Stimulated activated CD8-positive, alpha-beta memory T cell treated with anti-CD3 and anti-CD28 coated beads, Interleukin-2, amount 100 ng/mL, for 1 hour (primary cell): ENCODE results near the gene PRIMA1.

Experiments
- DNase-seq, 2 donors: peaks; one replicate each; pipeline ENCODE4 v3.0.0-alpha.2; 2020; ENCODE audit warnings: low read depth in 2 of 2

Gene PRIMA1

DNA sequence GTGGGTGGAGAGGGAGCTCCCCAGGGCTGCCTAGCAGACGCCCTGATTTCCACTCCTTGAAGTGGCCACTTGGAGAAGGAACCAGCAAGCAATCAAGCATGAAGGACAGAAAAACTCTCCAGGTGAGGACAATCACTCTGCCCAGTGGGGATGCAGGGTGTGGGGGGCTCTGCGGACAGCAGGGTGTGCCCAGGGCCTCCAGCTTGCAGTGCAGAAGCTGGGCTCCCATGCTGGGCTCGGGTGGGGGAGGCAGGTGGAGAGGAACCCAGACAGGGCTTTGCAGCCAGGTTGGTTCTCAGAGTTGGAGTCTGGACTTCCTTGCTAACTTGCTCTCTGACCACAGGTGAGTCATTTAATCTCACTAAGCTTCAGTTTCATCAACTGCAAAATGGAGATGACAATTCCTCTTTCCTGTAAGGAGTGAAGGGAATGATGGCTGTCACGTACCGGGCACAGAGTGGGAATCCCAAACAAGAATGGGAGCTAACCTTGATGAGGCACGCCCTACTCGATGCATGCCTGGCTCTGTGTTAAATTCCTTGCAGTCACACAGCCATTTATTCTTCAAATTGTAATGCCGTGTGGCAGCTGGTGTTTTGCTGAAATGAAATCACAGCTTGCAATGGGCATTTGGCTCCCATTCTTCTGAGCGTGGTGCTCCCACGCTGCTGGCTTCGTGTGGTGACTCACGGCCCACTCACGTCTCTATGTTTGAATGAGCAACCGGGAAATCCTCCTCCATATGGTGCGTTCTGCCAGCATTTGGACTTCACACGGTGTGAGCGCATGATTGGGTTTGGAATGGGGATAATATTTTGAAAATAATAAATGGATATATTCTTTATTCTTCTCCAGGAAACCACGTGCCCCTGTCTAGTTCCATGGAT is 75.2 kb downstream of the PRIMA1 start:
- no peak for DNase-seq

DNA sequence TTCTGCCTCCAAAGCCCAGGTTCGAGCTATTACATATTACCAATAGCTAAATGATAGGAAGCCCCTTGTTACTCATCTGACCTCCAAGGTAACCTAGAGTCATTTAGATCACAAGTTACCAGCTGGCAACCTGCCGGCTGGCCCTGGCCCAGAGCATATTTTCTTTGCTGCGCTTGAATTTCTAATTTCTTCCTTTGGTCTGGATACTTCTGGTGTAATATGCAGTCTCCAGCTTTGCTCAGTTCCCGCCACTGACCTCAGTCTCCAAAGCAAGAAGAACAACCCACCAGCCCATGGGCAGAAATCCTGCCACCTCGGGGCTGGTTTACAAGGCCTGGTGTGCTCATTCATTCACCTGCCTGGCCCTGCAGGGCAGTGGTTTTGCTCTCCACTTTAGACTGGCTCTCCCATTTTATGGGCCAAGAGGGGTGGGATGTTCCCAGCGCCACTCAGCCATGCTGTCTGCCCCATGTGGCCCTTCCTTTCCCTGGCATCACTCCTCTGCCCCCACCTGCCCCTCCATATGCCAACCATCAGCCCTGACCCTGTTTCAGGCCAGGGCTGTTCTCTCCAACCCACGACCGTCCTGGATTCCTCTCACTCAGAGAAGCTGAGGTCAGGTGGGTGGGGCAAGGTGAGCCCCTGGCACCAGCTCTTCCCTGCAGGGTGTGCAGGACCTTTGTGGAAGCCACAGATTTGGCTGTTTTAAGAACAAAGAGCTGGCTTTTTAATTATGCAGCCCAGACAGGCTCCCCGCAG is 76.0 kb downstream of the PRIMA1 start:
- no peak for DNase-seq

DNA sequence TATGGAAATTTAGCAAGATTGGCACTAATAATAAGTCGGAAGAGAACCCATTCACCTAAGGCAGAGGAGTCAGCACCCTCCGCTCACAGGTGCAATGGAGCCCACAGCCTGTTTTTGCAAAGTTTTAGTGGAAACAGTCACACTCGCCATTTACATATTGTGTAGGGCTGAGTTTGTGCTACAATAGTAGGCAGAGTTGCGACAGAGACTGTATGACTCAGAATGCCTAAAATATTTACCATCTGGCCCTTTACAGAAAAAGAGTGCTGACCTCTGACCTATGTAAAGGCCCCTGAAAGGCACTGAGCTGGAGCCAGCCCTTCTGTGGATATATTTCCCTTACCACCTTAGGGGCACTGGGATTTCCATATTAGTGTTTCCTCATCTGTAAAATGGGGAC is 79.0 kb downstream of the PRIMA1 start:
- DNase-seq = no peak

DNA sequence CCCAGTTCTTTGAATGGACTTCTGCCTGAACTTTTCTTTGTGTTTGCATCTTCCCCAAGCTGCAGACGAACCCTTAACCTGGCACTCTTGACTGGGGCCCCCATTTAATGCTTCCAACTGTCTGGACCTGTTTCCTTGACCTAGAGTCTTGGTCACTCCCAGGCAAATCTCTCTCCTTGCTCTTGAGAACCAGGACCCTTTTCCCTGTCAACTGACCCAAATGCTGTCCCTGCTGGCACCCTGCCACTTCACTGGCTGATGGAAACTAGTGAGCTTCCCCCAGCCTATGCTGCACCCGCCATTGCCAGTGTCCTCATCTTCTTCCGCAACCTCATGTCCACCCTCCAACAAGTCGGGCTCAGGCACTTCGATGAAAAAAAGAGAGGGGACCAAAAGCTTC is 79.5 kb downstream of the PRIMA1 start:
- DNase-seq = no peak

DNA sequence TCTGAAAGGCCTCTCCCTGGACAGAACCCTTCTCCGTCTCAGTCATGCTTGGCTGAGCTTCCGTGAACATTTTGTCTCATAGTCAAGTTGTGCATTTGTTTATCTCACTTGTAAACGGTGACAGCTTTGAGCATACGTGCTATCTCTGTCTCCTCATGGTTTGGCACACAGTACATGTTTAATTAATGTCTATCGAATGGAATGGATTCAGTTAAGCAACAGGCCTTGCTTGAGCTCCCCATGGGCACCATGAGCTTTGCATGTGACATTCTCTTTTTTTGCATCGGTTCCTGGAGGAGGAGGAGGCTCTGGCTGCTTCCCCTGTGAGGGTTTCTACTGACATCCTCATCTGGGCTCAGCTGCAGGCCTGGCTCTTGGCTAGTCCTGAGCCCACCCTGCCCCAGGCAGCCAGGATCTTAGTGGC is 80.0 kb downstream of the PRIMA1 start:
- no peak for DNase-seq

DNA sequence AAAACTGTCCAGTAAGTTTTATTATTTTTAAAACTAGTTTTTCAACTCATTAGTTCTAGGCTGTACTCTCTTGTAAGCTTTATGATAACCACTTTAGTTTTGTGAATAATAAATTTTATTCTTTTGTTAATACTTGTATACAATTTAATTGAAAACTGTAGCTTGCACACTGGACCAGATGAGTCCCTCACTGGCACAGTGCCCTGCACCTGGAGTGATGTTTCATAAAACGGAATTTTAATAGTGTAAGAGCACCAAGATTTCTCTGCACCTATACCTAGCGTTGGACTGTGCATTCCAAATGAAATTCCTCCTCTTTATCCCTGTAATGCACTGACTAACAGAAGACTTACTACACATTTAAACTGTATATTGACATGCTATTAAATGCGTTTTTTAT is 80.8 kb downstream of the PRIMA1 start:
- no peak for DNase-seq

DNA sequence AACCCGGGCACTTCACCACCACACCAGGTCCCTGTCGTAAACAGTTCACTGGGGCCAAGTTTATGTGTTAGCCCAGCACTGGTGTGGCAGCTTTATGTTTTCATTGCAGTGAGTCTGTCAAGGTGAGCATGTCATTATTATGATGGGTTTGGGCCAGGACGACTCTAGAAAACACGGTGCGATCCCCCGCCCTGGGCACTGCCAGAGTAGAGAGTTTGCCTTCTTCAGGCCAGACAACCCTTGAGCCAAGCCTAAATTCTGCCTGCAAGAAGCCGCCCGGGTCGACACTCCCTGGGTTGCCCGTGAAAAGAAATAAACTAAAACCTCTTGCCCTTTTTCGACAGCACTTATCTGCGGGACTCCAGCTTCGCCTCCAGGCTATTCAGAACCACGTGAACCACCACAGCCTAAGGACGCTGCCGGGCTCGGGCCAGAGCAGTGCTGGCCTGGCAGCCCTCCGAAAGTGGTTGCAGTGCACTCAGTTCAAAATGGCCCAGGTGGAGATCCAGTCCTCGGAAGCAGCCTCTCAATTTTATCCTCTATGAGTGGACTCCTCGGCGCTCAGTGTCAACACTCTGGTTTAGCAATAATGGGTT is 81.8 kb downstream of the PRIMA1 start:
- no peak for DNase-seq

DNA sequence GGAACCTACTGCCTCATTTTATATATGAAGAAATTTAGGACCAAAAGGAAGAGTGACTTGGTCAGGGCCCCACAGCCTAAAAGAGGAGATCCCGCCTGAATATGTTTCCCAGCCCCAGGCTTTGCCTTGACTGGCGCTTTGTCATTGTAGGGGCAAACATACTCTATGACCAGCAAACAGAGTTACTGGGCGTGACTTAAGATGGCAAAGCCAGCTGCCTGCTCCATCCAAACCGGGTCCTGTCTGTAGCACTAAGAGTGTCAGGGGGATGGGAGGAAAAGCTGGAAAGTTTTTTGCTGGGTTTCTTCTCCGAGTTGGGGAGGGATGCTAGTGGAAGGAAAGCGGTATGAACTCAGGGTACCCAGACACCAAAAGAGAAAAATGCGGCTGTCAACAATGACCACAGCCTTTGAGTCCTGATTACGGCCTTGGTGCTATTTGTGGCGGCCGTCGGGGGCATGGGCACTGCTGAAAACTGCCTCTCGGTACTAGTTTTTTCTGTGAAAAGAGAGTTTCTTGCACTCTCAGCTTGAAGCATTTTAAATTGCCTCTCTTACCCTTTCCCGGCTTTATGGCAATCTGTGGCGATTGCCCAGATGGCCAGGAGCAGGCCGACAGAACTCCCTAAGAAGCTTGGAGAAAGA is 82.7 kb downstream of the PRIMA1 start:
- DNase-seq = no peak

DNA sequence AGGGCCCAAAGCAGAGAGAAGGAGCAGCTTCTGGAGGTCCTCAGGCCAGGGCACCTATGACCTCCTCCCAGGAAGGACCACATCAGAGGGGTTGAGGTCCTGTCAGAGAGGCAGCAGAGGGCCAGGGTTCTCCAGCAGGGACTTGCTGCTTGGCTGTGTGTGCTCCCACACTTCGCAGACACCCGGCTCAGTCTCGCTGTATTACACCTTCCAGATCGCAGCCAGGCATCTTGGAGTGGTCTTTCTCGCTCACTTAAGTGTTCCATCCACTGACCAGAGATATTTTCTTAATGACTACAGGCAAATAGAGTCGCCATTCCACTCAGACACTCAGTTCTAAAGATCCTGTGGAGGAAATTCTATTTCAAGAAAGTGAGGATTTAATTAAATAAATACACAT is 84.3 kb downstream of the PRIMA1 start:
- no peak for DNase-seq

DNA sequence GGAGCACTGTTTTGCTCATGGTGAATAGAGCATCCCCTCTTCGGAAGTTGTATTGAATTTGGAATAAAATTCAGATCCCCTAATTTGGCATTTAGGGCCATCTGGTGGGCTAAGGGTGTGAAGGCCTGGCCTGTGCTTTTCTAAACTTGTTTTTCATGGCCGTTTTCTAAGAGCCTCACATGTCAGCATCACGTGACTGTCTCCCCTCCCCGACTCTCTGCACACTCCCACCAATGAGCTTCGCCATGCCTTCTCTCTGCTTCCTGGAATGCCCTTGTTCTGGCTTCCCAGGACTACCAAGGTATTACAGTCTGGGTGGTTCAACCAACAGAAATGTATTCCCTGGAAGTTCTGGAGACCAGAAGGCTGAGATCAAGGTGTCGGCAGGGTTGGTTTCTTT is 85.3 kb downstream of the PRIMA1 start:
- no peak for DNase-seq

DNA sequence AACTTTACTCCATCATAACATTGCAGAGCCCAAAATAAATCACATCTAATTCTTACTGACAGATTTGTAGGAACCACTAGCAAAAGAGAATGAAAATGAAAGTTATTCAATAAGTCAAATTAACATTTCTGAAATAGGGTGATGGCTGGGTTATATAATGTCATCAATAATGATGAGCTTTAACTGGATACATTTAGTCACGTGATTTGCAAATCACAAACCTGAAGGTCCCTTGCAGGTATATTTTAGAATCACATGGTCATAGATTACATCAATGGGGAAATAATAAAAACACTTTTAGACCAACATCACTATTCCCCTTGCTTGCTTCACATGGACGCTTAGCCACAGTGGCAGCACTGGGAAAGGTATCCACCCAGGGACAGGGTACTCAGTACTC is 86.7 kb downstream of the PRIMA1 start:
- DNase-seq = no peak

DNA sequence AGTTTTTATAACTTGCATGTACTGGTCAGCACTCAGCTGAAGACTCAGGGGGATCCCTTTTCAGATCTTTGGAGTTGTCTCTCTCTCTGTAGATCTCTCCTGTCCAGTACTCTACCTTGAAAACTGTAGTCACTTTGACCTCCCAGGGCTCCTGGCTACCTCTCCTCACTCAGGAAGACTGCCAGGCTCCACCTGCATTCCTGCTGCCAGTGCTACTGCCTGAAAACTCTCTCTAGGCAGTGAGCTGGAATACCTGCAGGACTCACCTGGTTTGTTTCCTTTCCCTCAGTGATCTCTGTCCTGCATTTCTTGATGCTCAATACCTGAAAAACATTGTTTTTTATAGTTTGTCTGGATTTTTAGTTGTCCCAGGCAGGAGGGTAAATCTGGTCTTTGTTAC is 87.4 kb downstream of the PRIMA1 start:
- DNase-seq = no peak

DNA sequence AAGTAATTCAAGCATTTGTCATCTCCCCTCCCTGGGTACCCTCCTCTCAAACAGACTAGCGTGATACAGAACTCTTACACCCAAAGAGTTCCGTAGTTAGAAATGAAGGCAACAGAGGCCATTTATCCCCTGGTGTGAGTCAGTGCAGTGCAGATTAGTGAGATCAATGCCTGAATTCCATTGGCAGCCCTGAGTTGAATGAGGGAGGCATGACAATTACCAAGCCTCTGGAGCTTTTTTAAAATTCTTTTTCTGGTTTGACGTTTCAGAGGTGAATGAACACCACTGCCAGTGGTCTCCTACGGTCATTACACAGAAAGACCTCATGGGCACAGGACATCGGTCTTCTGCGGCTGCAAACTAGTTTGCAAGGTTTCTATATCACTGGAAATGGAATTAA is 94.4 kb downstream of the PRIMA1 start:
- DNase-seq = no peak

DNA sequence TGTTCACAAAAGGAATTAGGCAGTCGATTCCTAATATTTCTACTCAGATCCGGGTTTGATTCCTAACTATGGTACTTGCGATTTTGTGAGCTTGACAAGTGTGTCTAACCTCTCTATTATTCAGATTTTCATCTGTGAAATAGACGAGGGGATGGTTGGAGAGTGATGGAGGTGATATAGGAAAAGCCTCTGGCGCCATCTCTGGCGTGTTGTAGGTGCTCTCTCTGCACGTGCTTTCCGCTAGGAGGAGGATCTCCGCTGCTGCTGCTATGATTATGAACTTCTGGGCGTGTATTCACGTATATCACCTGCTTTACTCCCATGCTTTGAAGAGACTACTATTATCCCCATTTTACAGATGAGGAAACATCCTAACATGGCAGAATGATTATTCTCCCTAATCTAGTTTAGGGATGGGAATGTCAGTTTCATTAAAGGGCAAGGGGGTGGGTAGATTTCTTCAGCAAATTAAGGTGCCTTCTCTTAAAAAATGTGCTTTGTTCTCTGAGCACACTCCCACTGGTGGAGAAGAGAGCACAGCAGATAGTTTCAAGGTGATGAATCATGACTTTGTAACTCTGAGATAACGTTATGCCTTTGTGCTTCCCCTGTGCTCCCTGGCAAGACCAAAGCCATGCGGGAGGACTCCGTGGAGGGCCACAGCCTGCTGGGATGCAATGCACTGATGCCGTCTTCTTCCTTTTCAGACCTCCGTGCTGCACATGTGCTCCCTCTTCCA is 97.1 kb downstream of the PRIMA1 start:
- no peak for DNase-seq

DNA sequence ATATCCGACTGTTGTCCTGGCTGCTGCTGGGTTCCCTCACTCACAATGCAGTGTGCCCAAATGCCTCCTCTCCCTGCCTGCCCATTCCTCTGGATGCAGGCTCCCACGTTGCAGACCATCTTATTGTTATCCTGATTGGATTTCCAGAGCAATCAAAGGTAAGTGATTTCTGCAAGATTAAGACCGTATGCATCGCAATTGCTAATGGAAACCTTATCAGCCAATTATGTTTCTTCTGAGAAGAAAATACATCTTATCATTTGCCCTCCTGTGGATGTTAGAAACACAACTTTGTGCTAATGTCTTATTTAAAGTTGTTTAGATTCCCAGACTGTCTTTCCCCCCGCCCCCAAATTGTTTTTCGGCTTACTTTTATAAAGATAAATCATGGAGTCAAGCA is 98.1 kb downstream of the PRIMA1 start:
- no peak for DNase-seq

DNA sequence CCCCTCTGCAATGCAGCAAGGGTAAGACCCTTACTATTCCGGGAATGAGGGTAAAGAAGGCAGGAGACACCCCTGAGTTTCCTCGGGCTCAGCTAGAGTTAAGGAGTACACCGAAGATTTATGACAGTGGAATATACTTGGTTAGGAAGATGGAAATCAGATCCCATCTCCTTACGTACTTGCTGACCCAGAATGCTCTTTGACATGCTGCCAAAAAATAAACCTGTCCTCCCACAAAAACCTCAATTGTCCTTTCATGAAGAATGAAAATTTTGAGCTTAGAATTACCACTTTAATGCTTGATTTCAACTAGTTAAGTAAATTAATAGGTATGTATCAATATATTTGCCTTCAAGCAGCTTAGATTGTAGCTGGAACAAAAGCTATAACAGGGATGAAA is 99.5 kb downstream of the PRIMA1 start:
- no peak for DNase-seq

DNA sequence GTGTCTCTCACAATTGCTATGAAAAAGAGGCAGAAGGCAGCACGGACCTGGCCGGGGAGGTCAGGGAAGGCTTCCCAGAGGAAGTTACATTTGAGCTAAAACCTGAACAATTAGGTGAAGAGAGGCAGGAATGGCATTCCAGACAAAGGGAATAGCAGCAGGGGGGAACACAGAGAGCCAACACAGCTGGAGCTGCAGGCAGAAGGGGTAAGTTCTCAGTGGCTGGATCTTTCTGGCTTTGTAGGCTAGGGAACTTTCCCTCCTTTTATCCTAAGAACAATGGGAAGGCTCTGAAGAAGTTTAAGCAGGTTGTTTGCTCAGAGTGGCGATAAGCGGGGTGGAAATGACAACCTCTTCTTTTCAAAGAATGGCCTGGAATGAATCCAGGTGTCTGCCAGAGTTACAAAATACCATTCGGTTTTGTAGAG is 100.0 kb downstream of the PRIMA1 start:
- no peak for DNase-seq

DNA sequence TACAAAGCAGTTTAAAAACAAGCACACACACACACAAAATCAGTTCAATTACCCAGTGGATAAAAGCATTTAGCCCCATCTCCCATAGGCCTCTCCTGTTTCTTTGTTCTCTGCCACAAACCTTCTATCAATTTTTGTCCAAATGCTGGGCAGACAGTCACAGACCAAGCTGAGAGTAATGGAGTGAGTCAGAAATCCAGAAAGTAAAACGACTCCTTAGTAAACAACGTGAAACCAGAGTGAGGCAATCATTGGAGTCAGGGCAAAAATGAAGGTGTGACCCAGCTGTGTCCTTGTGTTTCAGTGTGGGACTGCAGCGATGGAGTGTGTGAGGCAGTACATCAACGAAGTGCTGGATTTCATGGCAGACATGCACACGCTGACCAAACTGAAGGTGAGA is 102.0 kb downstream of the PRIMA1 start:
- no peak for DNase-seq

DNA sequence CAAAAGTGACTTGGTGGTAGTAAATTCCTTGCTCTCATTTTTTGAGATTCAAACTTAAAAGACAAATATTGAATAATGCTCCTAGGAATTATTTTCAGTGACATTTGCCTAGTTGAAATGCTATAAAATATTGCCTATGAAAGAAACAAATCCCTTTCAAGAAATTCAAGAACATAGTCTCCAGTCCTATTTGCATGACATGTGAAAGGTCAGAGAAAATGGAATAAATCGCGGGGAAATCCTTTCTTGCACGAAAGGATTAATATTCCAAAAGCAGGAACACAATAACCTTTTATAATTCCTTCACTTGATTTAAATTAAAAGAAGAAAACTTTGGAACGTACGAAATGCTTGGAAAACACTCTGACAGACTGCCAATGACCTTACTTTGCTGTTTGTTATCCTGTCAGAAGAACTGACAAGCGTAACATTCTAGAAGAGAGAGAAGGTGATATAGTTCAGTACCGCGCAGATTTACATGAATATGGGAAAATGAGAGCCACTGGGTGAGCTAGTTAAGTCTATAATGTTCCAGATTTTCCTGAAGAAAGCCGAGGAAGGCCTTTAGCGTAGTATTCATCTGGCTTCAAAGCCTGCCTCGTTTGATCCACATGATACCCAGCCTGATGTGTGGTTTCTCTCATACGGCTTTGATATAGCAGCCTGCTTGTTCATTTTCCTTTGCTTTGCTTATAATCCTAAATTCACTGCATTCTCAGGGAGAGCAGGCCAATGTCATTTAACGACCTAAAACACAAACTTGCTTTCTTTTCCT is 103.0 kb downstream of the PRIMA1 start:
- DNase-seq = no peak

DNA sequence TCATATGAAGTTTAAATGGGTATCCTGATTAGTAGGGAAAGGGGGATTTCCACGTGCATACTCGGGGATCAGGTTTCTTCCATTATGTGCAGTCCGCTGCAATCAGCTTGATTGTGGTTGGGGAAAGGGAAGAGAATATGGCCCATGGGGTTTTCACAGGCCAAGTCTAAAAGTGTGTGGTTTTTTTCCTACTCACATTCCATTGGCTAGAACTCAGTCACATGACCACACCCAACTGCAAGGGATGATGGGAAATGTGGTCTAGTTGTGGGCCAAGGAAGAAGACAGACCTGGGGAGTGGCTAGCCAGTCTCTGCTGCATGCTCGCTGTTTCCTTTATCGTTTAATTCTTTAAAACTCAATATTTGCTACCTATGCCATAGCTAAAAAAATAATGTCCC is 105.1 kb downstream of the PRIMA1 start:
- DNase-seq = no peak

DNA sequence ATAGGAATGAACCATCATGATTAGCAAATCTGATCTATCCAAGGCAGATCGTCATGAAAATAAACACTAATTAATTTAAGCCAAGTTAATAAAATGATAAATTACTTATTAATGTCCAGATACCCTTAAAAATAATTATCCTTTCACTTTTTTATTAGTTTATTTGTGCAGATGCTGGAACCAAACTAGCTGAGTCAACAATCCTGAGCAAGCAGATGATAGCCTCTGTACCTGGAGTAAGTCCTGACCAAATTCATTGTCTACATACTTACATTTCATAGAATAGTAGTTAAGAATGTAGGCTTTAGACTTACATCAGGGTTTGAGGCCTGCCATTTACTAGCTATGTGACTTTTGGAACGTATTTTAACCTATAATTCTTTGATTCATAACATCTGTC is 105.8 kb downstream of the PRIMA1 start:
- no peak for DNase-seq
